ENCODE measurements around the gene MB21D2. TPM values are rescaled to one million over a fixed set of nuclear protein-coding genes. Genes with fewer than 3 reads are reported as not detected.
A peak's percentile ranks its signal among the peaks of the same experiment; 100 is the strongest.

Gene MB21D2
- total RNA-seq, 1 donor from 2014 or later = 8.9 TPM

- H3K27me3 Mint-ChIP-seq (ENCODE audit: low read depth) = no peaks in the 10 kb centered on the region
- H3K4me1 Mint-ChIP-seq (ENCODE audit: low read depth) = peaks cover 49% of the 10 kb centered on the region
- H3K4me3 Mint-ChIP-seq (ENCODE audit: unreplicated experiment) = no peak overlapping the region
- no peak for DNase-seq (ENCODE audit: low spot score)
- H3K36me3 Mint-ChIP-seq (ENCODE audit: low read depth) = no peaks in the 10 kb centered on the region
- TF ChIP-seq CTCF (IDR thresholded peaks at IDR 0.05) = no peak
- no peaks in the 10 kb centered on the region for H3K9me3 Mint-ChIP-seq (ENCODE audit: low read depth)
- no peak overlapping the region for H3K27ac Mint-ChIP-seq (ENCODE audit: unreplicated experiment)
Observed at GRCh38 chr3:192821161-192821560, 96.5 kb downstream of the MB21D2 start.

- no peak overlapping the region for H3K27ac Mint-ChIP-seq (ENCODE audit: unreplicated experiment)
- DNase-seq (ENCODE audit: low spot score) = no peak
- no peak for TF ChIP-seq CTCF (IDR thresholded peaks at IDR 0.05)
- peaks cover 44% of the 10 kb centered on the region for H3K4me1 Mint-ChIP-seq (ENCODE audit: low read depth)
- H3K9me3 Mint-ChIP-seq (ENCODE audit: low read depth) = no peaks in the 10 kb centered on the region
- H3K36me3 Mint-ChIP-seq (ENCODE audit: low read depth) = no peaks in the 10 kb centered on the region
- H3K27me3 Mint-ChIP-seq (ENCODE audit: low read depth) = no peaks in the 10 kb centered on the region
- no peak overlapping the region for H3K4me3 Mint-ChIP-seq (ENCODE audit: unreplicated experiment)
Observed at GRCh38 chr3:192820161-192820560, 97.5 kb downstream of the MB21D2 start.

- Mint-ChIP-seq H3K9me3 (ENCODE audit: low read depth) (no peaks in the 10 kb centered on the region), H3K4me1 (ENCODE audit: low read depth) (peaks cover 38% of the 10 kb centered on the region), H3K27ac (ENCODE audit: unreplicated experiment) (peak overlapping the region; percentile 68), H3K27me3 (ENCODE audit: low read depth) (no peaks in the 10 kb centered on the region), H3K36me3 (ENCODE audit: low read depth) (no peaks in the 10 kb centered on the region), H3K4me3 (ENCODE audit: unreplicated experiment) (no peak overlapping the region)
- DNase-seq (ENCODE audit: low spot score) = no peak
- no peak for TF ChIP-seq CTCF (IDR thresholded peaks at IDR 0.05)
Observed at GRCh38 chr3:192819001-192819569, 98.6 kb downstream of the MB21D2 start.

- no peak for DNase-seq (ENCODE audit: low spot score)
- no peaks in the 10 kb centered on the region for H3K9me3 Mint-ChIP-seq (ENCODE audit: low read depth)
- H3K27me3 Mint-ChIP-seq (ENCODE audit: low read depth) = no peaks in the 10 kb centered on the region
- TF ChIP-seq CTCF (IDR thresholded peaks at IDR 0.05) = no peak
- H3K27ac Mint-ChIP-seq (ENCODE audit: unreplicated experiment) = no peak overlapping the region
- peaks cover 38% of the 10 kb centered on the region for H3K4me1 Mint-ChIP-seq (ENCODE audit: low read depth)
- H3K36me3 Mint-ChIP-seq (ENCODE audit: low read depth) = no peaks in the 10 kb centered on the region
- H3K4me3 Mint-ChIP-seq (ENCODE audit: unreplicated experiment) = no peak overlapping the region
Observed at GRCh38 chr3:192818126-192818525, 99.5 kb downstream of the MB21D2 start.

GRCh38 chr3:192817506-192817905, 100.2 kb downstream of the MB21D2 start:
- Mint-ChIP-seq H3K4me3 (ENCODE audit: unreplicated experiment) (no peak overlapping the region), H3K9me3 (ENCODE audit: low read depth) (no peaks in the 10 kb centered on the region), H3K4me1 (ENCODE audit: low read depth) (peaks cover 43% of the 10 kb centered on the region), H3K27ac (ENCODE audit: unreplicated experiment) (no peak overlapping the region), H3K27me3 (ENCODE audit: low read depth) (no peaks in the 10 kb centered on the region), H3K36me3 (ENCODE audit: low read depth) (no peaks in the 10 kb centered on the region)
- no peak for DNase-seq (ENCODE audit: low spot score)
- TF ChIP-seq CTCF (IDR thresholded peaks at IDR 0.05) = no peak

Measured in chondrocyte (in vitro differentiated cells).